HCT116 (cell line): ENCODE data around the gene GBP5.

ENCODE experiments used
- JUND ChIP-seq: IDR thresholded peaks from 2 replicates; pipeline ENCODE4 v1.6.1; 2012
- POLR2AphosphoS5 ChIP-seq: IDR thresholded peaks from 2 replicates; pipeline ENCODE4 v1.6.1; 2011; ENCODE audit warnings: mild to moderate bottlenecking, low read depth, low read length, moderate library complexity
- RAD21 ChIP-seq: IDR thresholded peaks from 2 replicates; pipeline ENCODE4 v1.6.1; 2012; ENCODE audit warnings: low read depth, mild to moderate bottlenecking
- TF ChIP-seq, protein P1 (sequence below), 3 experiments: fragments of 200-600 bp in 1 of 3; sonication (generic) in 1 of 3; IDR thresholded peaks in 2 of 3; conservative IDR thresholded peaks in 1 of 3; 2 replicates each; pipeline ENCODE4 v1.5.1; 2012 to 2017; ENCODE audit warnings: low read depth in 2 of 3, low read length in 2 of 3, antibody characterized with exemption in 1 of 3, borderline replicate concordance in 1 of 3, control low read depth in 1 of 3, mild to moderate bottlenecking in 1 of 3, mixed read lengths in 1 of 3, mixed run types in 1 of 3, moderate library complexity in 1 of 3; ENCODE audit not compliant: insufficient read depth in 1 of 3
- TF ChIP-seq, protein P2 (sequence below): IDR thresholded peaks from 2 replicates; pipeline ENCODE4 v1.6.1; 2011; ENCODE audit warnings: mild to moderate bottlenecking, low read length, moderate library complexity; ENCODE audit not compliant: insufficient replicate concordance; ENCODE audit errors: extremely low read depth

DNA sequence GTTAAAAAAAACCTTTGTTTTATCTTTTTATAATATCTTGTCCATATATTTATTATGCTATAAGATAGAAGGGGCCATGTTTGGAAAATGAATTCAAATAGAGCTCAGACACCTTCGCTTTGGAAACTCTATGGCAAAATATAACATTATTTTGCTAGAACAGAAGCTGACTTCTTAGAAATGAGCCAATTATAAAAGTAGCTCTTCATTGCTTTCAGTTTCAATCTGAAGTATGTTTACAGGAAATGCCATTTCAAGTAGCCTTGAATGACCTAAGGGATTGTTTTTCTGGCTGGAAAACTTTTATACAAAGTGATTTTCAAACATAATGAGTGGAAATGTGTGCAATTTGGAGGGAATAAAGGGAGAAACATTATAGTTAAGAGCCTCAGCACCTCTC lies 37.8 kb upstream of the GBP5 start:
- TF ChIP-seq JUND, result no peak
- TF ChIP-seq POLR2AphosphoS5, result no peak
- TF ChIP-seq, protein P1, sequence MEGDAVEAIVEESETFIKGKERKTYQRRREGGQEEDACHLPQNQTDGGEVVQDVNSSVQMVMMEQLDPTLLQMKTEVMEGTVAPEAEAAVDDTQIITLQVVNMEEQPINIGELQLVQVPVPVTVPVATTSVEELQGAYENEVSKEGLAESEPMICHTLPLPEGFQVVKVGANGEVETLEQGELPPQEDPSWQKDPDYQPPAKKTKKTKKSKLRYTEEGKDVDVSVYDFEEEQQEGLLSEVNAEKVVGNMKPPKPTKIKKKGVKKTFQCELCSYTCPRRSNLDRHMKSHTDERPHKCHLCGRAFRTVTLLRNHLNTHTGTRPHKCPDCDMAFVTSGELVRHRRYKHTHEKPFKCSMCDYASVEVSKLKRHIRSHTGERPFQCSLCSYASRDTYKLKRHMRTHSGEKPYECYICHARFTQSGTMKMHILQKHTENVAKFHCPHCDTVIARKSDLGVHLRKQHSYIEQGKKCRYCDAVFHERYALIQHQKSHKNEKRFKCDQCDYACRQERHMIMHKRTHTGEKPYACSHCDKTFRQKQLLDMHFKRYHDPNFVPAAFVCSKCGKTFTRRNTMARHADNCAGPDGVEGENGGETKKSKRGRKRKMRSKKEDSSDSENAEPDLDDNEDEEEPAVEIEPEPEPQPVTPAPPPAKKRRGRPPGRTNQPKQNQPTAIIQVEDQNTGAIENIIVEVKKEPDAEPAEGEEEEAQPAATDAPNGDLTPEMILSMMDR (IDR thresholded peaks at IDR 0.05 in 2 of 3, conservative IDR thresholded peaks at IDR 0.05 in 1 of 3; ENCODE audit: borderline replicate concordance in 1 of 3, insufficient read depth in 1 of 3, low read depth in 2 of 3, low read length in 2 of 3), result no peak
- TF ChIP-seq RAD21, result no peak
- TF ChIP-seq, protein P2, sequence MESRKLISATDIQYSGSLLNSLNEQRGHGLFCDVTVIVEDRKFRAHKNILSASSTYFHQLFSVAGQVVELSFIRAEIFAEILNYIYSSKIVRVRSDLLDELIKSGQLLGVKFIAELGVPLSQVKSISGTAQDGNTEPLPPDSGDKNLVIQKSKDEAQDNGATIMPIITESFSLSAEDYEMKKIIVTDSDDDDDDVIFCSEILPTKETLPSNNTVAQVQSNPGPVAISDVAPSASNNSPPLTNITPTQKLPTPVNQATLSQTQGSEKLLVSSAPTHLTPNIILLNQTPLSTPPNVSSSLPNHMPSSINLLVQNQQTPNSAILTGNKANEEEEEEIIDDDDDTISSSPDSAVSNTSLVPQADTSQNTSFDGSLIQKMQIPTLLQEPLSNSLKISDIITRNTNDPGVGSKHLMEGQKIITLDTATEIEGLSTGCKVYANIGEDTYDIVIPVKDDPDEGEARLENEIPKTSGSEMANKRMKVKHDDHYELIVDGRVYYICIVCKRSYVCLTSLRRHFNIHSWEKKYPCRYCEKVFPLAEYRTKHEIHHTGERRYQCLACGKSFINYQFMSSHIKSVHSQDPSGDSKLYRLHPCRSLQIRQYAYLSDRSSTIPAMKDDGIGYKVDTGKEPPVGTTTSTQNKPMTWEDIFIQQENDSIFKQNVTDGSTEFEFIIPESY, result no peak
